Keratinocyte (primary cell): ENCODE results near the gene TUFT1.

Experiments
- CTCF ChIP-seq, 3 experiments: IDR thresholded peaks in 1 of 3; conservative IDR thresholded peaks in 1 of 3; optimal IDR thresholded peaks in 1 of 3; 2 replicates in 2 of 3; 3 replicates in 1 of 3; pipeline versions ENCODE3 to v1.5.1; 2011; ENCODE audit warnings: low read length in 3 of 3, mild to moderate bottlenecking in 3 of 3, moderate library complexity in 2 of 3, control low read depth in 1 of 3, inconsistent platforms in 1 of 3; ENCODE audit not compliant: insufficient read depth in 2 of 3; ENCODE audit errors: extremely low read depth in 1 of 3
- EZH2 ChIP-seq: IDR thresholded peaks from one replicate; pipeline ENCODE4 v1.6.1; 2012; ENCODE audit warnings: inconsistent platforms, mild to moderate bottlenecking, low read length, moderate library complexity

- TF ChIP-seq CTCF (optimal IDR thresholded peaks at IDR 0.05 in 1 of 3, IDR thresholded peaks at IDR 0.05 in 1 of 3, conservative IDR thresholded peaks at IDR 0.05 in 1 of 3; ENCODE audit: extremely low read depth in 1 of 3, insufficient read depth in 2 of 3, low read length in 3 of 3) (no peak), EZH2 (no peak)
Observed at GRCh38 chr1:151504759-151505158, 35.4 kb upstream of the TUFT1 start.
